OCI-LY7 (cell line): Measurements from ENCODE around the gene SLC12A8.

ENCODE experiments used
- CTCF ChIP-seq: fragments of 200-600 bp; sonication (generic); conservative IDR thresholded peaks from 2 replicates; pipeline ENCODE4 v1.5.1; 2014; ENCODE audit warnings: mild to moderate bottlenecking, antibody characterized with exemption, low read length, moderate library complexity, mixed read lengths
- EZH2phosphoT487 ChIP-seq: fragments of 200-600 bp; sonication (generic); IDR thresholded peaks from 2 replicates; pipeline ENCODE4 v1.6.1; 2018; ENCODE audit warnings: low read depth, borderline replicate concordance, mild to moderate bottlenecking, mixed run types, antibody characterized with exemption, low read length, moderate library complexity, mixed read lengths

- TF ChIP-seq CTCF (no peak), EZH2phosphoT487 (no peak)
Measured at GRCh38 chr3:125220727-125221429, 8.3 kb upstream of the SLC12A8 start.
